T-helper 2 cell treated with Interferon-gamma antibody and Interleukin-4, amounts not matched to agents 5 μg/mL and 100 μg/mL, for 36 hours (primary cell): Measurements from ENCODE around the gene TNFRSF9.

Experiments used
- DNase-seq: peaks from one replicate; pipeline ENCODE4 v3.0.0; 2021; ENCODE audit warnings: low spot score
- H3K27ac Mint-ChIP-seq: one replicate; pipeline ENCODE4 v1.8.0; 2021; ENCODE audit warnings: mild to moderate bottlenecking, mixed read lengths
- H3K27me3 Mint-ChIP-seq: one replicate; pipeline ENCODE4 v1.8.0; 2021; ENCODE audit warnings: low read depth, mixed read lengths
- H3K36me3 Mint-ChIP-seq: one replicate; pipeline ENCODE4 v1.8.0; 2021; ENCODE audit warnings: low read depth, mixed read lengths
- H3K4me1 Mint-ChIP-seq: one replicate; pipeline ENCODE4 v1.8.0; 2021; ENCODE audit warnings: low read depth, mixed read lengths
- H3K4me3 Mint-ChIP-seq: one replicate; pipeline ENCODE4 v1.8.0; 2022; ENCODE audit warnings: mild to moderate bottlenecking, moderate library complexity, mixed read lengths
- H3K9me3 Mint-ChIP-seq: one replicate; pipeline ENCODE4 v1.8.0; 2021; ENCODE audit warnings: mixed read lengths

Gene TNFRSF9

DNA sequence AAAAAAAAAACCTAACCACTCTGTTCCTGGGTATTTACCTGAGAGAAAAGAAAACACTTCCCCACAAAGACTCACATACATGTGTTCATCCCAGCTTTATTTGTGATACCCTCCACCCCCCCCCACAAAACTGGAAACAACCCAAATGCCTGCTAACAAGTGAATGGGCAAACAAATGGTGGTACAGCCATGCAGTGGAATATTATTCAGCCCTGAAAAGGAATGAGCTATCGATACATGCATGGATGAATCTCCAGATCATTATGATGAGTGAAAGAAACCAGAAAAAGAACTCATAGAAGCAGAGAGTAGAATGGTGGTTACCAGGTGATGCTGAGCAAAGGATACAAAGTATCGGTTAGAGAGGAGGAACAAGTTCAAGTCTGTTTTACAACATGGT is 49.8 kb downstream of the TNFRSF9 start:
- Mint-ChIP-seq H3K27me3 (peaks cover 14% of the 10 kb centered on the region), H3K27ac (no peak overlapping the region), H3K36me3 (no peaks in the 10 kb centered on the region), H3K4me1 (no peaks in the 10 kb centered on the region), H3K9me3 (no peaks in the 10 kb centered on the region), H3K4me3 (no peak overlapping the region)
- no peak for DNase-seq

DNA sequence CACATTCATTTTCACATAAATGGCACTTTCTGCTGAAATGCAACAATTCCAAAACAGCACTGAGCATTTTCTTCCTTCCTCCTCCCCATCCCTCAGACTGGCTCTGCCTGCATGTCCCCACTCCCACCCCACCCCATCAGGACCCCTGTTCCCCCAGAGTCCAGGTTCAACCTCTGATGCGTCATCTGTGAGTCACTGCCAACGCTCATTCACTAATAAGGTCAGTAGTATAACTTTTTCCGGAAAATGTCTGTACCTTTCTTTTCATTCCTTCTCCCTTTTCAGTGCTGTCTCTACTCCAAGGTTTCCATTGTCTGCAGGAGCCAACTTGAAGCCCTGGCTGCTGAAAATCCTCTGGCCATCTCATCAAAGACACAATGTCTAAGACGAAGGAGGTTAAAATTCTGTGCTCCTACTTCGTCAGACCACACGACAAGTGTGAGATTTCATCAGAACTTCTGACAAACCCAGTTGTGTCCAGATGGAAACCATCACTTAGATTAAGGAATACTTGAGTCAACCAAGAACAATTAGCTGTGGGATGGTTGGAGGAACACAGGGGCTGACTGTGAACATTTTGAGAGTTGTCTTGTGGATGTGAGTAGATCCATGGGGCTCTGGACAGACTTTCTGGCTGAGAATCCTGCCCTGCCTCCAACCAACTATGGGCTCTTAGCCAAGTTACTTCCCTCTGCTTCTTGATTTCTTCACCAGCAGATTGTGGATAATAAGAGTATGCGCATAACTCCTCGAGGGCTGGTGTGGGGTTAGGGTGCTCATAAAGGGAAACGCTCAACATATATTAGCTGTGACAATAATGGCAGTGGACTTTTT is 52.2 kb downstream of the TNFRSF9 start:
- H3K4me1 Mint-ChIP-seq: no peaks in the 10 kb centered on the region
- H3K27ac Mint-ChIP-seq: no peak overlapping the region
- DNase-seq: no peak
- no peaks in the 10 kb centered on the region for H3K36me3 Mint-ChIP-seq
- H3K4me3 Mint-ChIP-seq: no peak overlapping the region
- H3K9me3 Mint-ChIP-seq: no peaks in the 10 kb centered on the region
- peaks cover 23% of the 10 kb centered on the region for H3K27me3 Mint-ChIP-seq

DNA sequence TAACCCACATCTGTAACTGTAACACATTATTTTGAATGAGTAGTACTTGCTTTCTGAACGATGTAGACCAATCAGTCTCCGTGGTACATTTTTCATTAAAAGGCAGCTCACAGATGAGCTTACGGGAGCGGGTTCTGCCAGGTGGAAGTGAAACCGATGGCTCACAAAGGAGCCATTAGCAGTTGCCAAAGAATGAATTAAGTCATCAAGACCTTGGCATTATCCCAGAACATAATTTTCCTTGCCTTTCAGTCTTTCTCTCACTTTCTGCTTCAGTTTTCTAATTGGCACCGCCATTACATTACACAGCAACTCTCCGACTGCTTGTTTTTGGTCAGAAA is 54.3 kb downstream of the TNFRSF9 start:
- DNase-seq: no peak
- Mint-ChIP-seq H3K9me3 (no peaks in the 10 kb centered on the region), H3K4me1 (no peaks in the 10 kb centered on the region), H3K27me3 (peaks cover 23% of the 10 kb centered on the region), H3K4me3 (no peak overlapping the region), H3K27ac (no peak overlapping the region), H3K36me3 (no peaks in the 10 kb centered on the region)

DNA sequence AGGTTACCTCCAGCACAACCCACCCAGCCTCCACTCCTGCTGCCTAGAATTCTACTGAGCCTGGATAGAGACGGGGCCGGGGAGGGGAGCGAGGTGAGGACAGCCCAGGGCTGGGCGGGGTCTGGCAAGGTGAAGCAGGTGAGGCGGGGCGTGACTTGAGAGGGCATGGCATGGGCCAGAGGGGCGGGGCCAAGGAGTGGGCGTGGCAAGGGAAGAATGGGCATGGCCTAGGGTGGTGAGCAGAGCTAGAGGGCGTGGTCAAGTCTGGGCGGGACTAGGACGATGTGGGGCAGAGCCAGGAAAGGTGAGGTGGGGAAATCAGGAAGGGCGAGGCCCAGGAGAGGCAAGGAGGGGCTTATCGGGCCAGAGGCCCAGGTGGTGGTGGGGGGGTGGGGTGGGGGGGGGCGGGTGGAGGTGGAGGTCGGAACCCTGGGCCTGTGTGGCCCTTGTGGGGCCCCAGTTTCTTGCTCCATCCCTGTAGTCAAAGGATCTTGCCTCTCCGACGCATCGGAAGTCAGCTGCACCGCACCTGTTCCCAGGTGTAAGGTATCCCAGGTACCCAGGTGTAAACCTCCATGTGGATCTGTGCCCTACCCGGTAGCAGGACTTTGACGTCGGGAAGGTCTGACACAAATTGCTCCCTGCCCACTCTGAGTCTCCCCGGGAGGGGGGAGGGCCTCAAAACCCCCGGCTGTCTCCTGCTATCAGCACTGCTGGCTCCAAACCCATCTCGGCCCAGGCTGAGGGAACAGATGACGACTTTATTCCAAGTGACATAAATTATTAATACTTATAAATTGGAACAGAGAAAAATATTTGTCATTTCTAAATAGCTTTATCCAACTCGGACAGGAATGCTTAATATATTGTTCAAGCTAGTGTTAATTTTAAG is 54.9 kb downstream of the TNFRSF9 start:
- Mint-ChIP-seq H3K36me3 (no peaks in the 10 kb centered on the region), H3K27me3 (peaks cover 23% of the 10 kb centered on the region), H3K9me3 (no peaks in the 10 kb centered on the region), H3K27ac (no peak overlapping the region), H3K4me3 (no peak overlapping the region), H3K4me1 (no peaks in the 10 kb centered on the region)
- no peak for DNase-seq

DNA sequence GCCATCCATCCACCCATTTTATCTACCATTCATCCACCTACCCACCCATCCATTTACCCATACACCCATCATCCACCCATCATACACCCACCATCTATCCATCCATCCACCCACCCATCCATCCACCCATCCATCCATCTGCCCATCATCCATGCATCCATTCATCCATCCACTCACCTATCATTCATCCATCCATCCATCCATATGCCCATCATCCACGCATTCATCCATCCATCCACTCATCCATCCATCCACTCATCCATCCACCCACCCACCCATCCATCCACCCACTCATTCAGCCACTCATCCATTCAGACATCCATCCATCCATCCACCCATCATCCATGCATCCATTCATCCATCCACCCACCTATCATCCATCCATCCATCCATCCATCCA is 55.9 kb downstream of the TNFRSF9 start:
- no peak overlapping the region for H3K4me3 Mint-ChIP-seq
- no peaks in the 10 kb centered on the region for H3K4me1 Mint-ChIP-seq
- no peaks in the 10 kb centered on the region for H3K36me3 Mint-ChIP-seq
- peaks cover 19% of the 10 kb centered on the region for H3K27me3 Mint-ChIP-seq
- no peak for DNase-seq
- no peak overlapping the region for H3K27ac Mint-ChIP-seq
- H3K9me3 Mint-ChIP-seq: no peaks in the 10 kb centered on the region

DNA sequence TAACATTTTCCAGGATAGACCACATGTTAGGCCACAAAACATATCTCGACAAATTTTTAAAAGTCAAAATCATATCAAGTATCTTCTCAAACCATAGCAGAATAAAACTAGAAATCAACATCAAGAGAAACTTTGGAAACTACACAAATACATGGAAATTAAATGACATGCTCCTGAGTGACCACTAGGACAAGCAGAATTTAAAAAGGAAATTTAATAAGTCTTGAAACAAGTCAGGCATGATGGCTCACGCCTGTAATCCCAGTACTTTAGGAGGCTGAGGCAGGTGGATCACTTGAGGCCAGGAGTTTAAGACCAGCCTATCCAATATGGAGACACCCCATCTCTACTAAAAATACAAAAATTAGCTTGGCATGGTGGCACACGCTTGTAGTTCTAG is 61.4 kb downstream of the TNFRSF9 start:
- Mint-ChIP-seq H3K9me3 (peaks cover 11% of the 10 kb centered on the region), H3K4me1 (peaks cover 3% of the 10 kb centered on the region), H3K27ac (no peak overlapping the region), H3K27me3 (peaks cover 11% of the 10 kb centered on the region), H3K4me3 (no peak overlapping the region), H3K36me3 (no peaks in the 10 kb centered on the region)
- DNase-seq: no peak

DNA sequence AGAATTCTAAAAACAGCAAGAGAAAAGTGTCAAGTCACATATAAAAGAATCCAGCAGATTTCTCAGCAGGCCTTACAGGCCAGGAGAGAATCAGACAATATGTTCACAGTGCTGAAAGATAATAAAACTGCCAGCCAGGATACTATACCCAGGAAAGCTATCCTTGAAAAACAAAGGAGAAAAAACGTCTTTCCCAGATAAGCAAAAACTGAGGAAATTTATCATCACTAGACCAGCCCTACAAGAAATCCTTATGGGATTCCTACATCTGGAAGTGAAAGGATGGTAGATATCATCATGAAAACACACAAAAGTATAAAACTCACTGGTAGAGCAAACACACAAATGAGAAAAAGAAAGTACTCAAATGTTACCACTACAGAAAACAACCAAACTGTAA is 62.6 kb downstream of the TNFRSF9 start:
- peaks cover 11% of the 10 kb centered on the region for H3K9me3 Mint-ChIP-seq
- peaks cover 3% of the 10 kb centered on the region for H3K4me1 Mint-ChIP-seq
- peaks cover 8% of the 10 kb centered on the region for H3K27me3 Mint-ChIP-seq
- DNase-seq: no peak
- H3K36me3 Mint-ChIP-seq: no peaks in the 10 kb centered on the region
- no peak overlapping the region for H3K27ac Mint-ChIP-seq
- H3K4me3 Mint-ChIP-seq: no peak overlapping the region

DNA sequence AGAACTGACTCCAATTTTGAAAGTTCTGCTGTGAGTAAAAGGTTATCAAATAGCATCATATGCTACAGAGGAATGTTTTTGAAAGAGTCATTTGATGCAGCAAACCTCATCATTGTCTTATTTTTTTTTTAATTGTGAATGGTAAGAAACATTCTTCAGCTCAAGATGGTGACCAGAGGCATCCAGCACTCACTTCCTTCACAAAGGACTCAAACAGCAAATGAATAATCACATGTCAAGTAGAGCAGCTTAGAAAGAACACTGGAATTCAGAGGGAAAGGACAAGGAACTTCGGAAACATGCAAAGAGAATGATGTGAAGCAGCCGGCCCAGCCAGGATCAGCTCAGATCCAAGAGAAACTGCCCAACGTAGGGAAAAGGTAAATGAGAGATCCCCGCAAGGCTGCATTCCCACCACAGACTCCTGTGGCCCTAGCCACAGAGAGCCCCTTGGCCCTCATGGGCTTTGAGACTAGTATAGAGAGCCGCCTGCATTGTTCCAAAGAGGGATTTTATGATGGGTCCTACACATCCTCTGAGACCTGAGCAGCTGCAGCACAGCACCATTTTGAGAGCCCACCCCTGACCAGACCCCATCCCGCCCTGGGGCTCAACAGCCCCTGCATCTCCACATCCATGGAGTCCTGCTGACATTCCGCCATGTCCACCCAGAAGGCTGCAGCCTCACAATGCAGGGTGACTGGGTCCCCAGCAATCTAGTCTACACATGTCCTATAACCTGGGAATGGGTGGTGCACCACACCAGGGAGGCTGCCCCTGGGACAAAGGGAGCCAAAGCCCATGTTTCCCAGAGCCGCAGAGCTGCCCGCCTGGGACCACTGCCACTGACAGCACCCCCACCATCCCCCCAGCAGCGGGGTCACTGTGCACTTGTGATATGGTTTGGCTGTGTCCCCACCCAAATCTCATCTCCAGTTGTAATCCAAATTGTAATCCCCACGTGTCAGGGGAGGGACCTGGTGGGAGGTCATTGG is 66.5 kb downstream of the TNFRSF9 start:
- DNase-seq: no peak
- no peak overlapping the region for H3K4me3 Mint-ChIP-seq
- H3K27me3 Mint-ChIP-seq: peaks cover 4% of the 10 kb centered on the region
- H3K27ac Mint-ChIP-seq: no peak overlapping the region
- H3K36me3 Mint-ChIP-seq: no peaks in the 10 kb centered on the region
- H3K9me3 Mint-ChIP-seq: peaks cover 11% of the 10 kb centered on the region
- peaks cover 3% of the 10 kb centered on the region for H3K4me1 Mint-ChIP-seq

DNA sequence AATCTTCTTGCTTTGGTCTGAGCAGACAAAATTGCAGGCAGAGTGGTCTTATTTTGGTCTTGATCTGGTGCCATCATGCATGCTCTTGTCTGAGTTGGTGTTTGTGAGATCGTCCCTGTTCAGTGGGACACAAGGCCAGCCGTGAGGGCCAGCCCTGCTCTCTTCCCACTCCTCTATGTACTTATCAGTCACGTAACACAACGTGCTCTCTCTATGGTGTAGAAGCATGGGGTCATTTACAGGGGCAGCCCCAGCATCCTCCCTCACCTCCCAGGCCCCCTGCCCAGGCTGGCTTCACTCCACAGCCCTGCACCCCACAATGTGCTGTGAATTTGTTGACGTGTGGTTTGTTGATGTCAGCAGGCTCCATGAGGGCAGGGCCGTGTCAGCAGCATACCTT is 69.5 kb downstream of the TNFRSF9 start:
- Mint-ChIP-seq H3K27me3 (no peaks in the 10 kb centered on the region), H3K9me3 (no peaks in the 10 kb centered on the region), H3K4me1 (no peaks in the 10 kb centered on the region), H3K36me3 (no peaks in the 10 kb centered on the region), H3K27ac (no peak overlapping the region), H3K4me3 (no peak overlapping the region)
- DNase-seq: no peak

DNA sequence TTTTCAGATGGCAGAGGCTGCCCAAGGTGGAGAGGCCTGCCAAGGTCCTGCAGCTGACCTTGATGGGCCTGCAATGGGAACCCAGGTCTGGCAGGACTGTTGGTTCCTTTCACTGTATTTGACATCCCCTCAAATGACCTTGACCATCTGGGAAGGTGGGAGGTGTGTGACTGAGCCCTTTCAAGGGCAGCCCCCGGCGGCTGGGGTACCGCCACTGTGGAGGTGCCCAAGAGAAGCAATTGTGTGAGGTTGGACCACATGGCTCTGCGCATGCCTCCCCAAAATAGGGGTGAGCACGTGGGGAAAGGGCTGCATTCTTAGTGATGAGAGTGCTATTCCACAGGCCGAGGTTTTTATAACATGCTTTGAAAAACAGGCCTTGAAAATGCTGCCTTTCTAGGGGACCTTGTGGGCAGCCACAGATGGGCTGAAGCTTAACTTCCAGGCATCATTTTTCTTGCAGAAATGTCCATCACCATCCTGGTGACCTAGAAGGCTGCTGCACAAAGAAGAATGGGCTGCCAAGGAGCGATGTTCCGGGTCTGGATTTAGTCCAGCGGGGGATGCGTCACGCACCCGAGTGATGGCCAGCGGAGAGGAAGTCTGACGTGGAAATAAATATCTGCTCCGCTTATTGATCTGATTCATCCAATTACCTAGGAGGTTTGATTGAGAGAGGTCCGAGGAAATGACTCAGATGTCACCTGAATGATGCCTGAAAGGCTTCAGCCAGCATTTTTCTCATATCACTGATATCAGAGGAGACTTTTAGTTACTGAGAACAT is 71.3 kb downstream of the TNFRSF9 start:
- H3K36me3 Mint-ChIP-seq: no peaks in the 10 kb centered on the region
- no peak for DNase-seq
- H3K4me1 Mint-ChIP-seq: no peaks in the 10 kb centered on the region
- H3K27ac Mint-ChIP-seq: no peak overlapping the region
- no peaks in the 10 kb centered on the region for H3K27me3 Mint-ChIP-seq
- no peak overlapping the region for H3K4me3 Mint-ChIP-seq
- H3K9me3 Mint-ChIP-seq: no peaks in the 10 kb centered on the region

DNA sequence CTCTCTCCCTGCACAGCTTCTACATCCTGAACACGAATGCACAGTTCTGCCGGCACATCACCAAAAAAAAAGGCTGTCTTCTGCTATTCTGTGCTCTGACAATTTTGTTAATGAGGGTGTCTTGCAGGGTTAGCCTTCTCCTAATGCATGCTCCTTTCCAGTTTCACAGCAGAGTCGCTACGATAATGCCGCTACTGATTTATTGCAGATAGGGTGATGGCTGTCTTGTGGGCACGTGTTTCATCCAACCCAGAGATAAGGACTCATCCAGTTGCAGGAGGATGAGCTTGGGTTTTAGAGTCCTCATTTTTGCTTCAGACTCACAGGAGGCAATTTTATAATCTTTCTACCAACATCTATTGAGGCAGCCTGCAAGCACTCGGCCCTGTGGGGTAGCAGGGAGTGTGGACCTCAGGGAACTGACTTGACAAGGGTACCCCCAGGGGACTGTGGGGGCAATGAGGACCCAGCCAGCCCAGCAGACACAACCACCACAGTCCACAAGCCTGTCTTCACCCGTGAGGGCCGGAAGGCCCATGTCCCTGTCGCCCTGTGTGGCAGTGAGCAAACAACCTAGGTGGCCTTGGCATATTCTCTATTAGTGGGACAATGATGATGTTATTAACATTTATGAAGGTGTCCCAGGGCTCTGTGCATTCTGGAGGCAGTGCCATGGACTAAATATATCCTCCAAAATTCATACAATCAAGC is 72.4 kb downstream of the TNFRSF9 start:
- H3K4me1 Mint-ChIP-seq: no peaks in the 10 kb centered on the region
- H3K36me3 Mint-ChIP-seq: no peaks in the 10 kb centered on the region
- no peak overlapping the region for H3K27ac Mint-ChIP-seq
- H3K4me3 Mint-ChIP-seq: no peak overlapping the region
- DNase-seq: no peak
- H3K9me3 Mint-ChIP-seq: no peaks in the 10 kb centered on the region
- no peaks in the 10 kb centered on the region for H3K27me3 Mint-ChIP-seq

DNA sequence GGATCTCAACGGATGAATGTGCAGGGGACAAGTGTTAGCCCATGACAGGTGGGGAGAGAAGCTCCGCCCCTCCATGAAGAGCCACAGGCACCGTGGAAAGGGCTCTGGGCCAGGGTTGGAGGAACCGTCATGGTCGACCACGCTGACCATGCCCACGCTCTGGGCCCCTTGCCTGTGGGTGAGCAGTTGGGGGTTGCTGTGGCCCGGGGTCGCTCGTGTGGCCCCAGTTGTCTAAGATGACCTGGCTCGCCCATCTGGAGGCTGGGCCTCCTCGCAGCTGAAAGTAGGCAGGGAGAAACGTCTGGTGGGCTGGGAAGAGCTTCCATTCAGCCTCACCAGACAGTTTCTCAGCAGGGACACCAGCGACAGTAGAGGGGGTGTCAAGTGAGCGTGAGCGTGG is 74.7 kb downstream of the TNFRSF9 start:
- Mint-ChIP-seq H3K36me3 (no peaks in the 10 kb centered on the region), H3K9me3 (no peaks in the 10 kb centered on the region), H3K4me1 (no peaks in the 10 kb centered on the region), H3K27me3 (no peaks in the 10 kb centered on the region), H3K4me3 (no peak overlapping the region), H3K27ac (no peak overlapping the region)
- no peak for DNase-seq
